Measurements from ENCODE around the gene DOP1A. TPM values are rescaled to one million over a fixed set of nuclear protein-coding genes. Genes with fewer than 3 reads are reported as not detected.

The DOP1A gene
- polyA plus RNA-seq, 3 donors: 2.1 to 8.9 (median 2.5) TPM

GRCh38 chr6:83098589-83098988 is 31.1 kb downstream of the DOP1A start:
- no peak for TF ChIP-seq CTCF (IDR thresholded peaks at IDR 0.05)
- WGBS (ENCODE audit: insufficient coverage): 100% methylated on average over 2 of the region's 3 CpGs
- no peak overlapping the region for H3K9ac ChIP-seq (ENCODE audit: insufficient read depth, low read length, poor library complexity, severe bottlenecking)
- Mint-ChIP-seq H3K4me3 (no peak overlapping the region), H3K27me3 (ENCODE audit: low read depth in 3 of 3) (peaks cover 0 to 1% (median 0%) of the 10 kb centered on the region in 3 donors), H3K9me3 (peaks cover 0 to 4% (median 0%) of the 10 kb centered on the region in 7 donors), H3K36me3 (peaks cover 35 to 42% of the 10 kb centered on the region in 2 donors), H3K4me1 (no peaks in the 10 kb centered on the region), H3K27ac (no peak overlapping the region)
- H3K27ac ChIP-seq (ENCODE audit: low read depth in 1 of 2, low read length in 2 of 2): no peak overlapping the region
- H3K4me2 ChIP-seq (replicated peaks; ENCODE audit: extremely low read depth, low read length, poor library complexity, severe bottlenecking): no peak overlapping the region
- H3K4me3 ChIP-seq (replicated peaks in 1 of 3; ENCODE audit: low read depth in 2 of 3, low read length in 3 of 3): no peak overlapping the region
- H3K36me3 ChIP-seq (replicated peaks in 1 of 2; ENCODE audit: control insufficient read depth in 1 of 2, insufficient read depth in 2 of 2, low read length in 2 of 2): peaks cover 34 to 56% of the 10 kb centered on the region in 2 donors
- DNase-seq: no peak
- H3K9me3 ChIP-seq (replicated peaks in 1 of 2; ENCODE audit: control insufficient read depth in 1 of 2, insufficient read depth in 1 of 2, low read length in 2 of 2): no peaks in the 10 kb centered on the region
- no peak overlapping the region for H2AFZ ChIP-seq (ENCODE audit: insufficient read depth, low read depth, low read length, poor library complexity, severe bottlenecking)
- H3K27me3 ChIP-seq (ENCODE audit: control insufficient read depth in 2 of 2, insufficient read depth in 2 of 2, low read length in 2 of 2): no peaks in the 10 kb centered on the region
- peaks cover 5% of the 10 kb centered on the region for H4K20me1 ChIP-seq (ENCODE audit: insufficient read depth, low read length)
- peaks cover 5% of the 10 kb centered on the region for H3K79me2 ChIP-seq (ENCODE audit: insufficient read depth, low read length)
- no peaks in the 10 kb centered on the region for H3K4me1 ChIP-seq (ENCODE audit: control insufficient read depth in 1 of 2, insufficient read depth in 2 of 2, low read length in 2 of 2)
- intact Hi-C loops (cut with micrococcal nuclease): no loop called here

GRCh38 chr6:83108378-83108777 is 40.9 kb downstream of the DOP1A start:
- no peaks in the 10 kb centered on the region for H3K9me3 ChIP-seq (replicated peaks in 1 of 2; ENCODE audit: control insufficient read depth in 1 of 2, insufficient read depth in 1 of 2, low read length in 2 of 2)
- H3K4me3 ChIP-seq (replicated peaks in 1 of 3; ENCODE audit: low read depth in 2 of 3, low read length in 3 of 3): no peak overlapping the region
- H3K4me1 Mint-ChIP-seq: no peaks in the 10 kb centered on the region
- no peaks in the 10 kb centered on the region for H3K27me3 ChIP-seq (ENCODE audit: control insufficient read depth in 2 of 2, insufficient read depth in 2 of 2, low read length in 2 of 2)
- DNase-seq: no peak
- H3K36me3 Mint-ChIP-seq: peaks cover 54 to 64% of the 10 kb centered on the region in 2 donors
- H4K20me1 ChIP-seq (ENCODE audit: insufficient read depth, low read length): no peaks in the 10 kb centered on the region
- H3K9me3 Mint-ChIP-seq: peaks cover 0 to 3% (median 0%) of the 10 kb centered on the region in 7 donors
- H3K4me3 Mint-ChIP-seq: no peak overlapping the region
- H3K9ac ChIP-seq (ENCODE audit: insufficient read depth, low read length, poor library complexity, severe bottlenecking): no peak overlapping the region
- peaks cover 0 to 1% (median 0%) of the 10 kb centered on the region in 3 donors for H3K27me3 Mint-ChIP-seq (ENCODE audit: low read depth in 3 of 3)
- H3K4me1 ChIP-seq (ENCODE audit: control insufficient read depth in 1 of 2, insufficient read depth in 2 of 2, low read length in 2 of 2): no peaks in the 10 kb centered on the region
- H3K4me2 ChIP-seq (replicated peaks; ENCODE audit: extremely low read depth, low read length, poor library complexity, severe bottlenecking): no peak overlapping the region
- intact Hi-C loops (cut with micrococcal nuclease): no loop called here
- no peak for TF ChIP-seq CTCF (IDR thresholded peaks at IDR 0.05)
- no peak overlapping the region for H2AFZ ChIP-seq (ENCODE audit: insufficient read depth, low read depth, low read length, poor library complexity, severe bottlenecking)
- no peak overlapping the region for H3K27ac ChIP-seq (ENCODE audit: low read depth in 1 of 2, low read length in 2 of 2)
- 90% methylated on average over 1 of the region's 1 CpG for WGBS (ENCODE audit: insufficient coverage)
- H3K27ac Mint-ChIP-seq: no peak overlapping the region
- H3K36me3 ChIP-seq (replicated peaks in 1 of 2; ENCODE audit: control insufficient read depth in 1 of 2, insufficient read depth in 2 of 2, low read length in 2 of 2): peaks cover 31 to 66% of the 10 kb centered on the region in 2 donors
- no peaks in the 10 kb centered on the region for H3K79me2 ChIP-seq (ENCODE audit: insufficient read depth, low read length)
